HG02678 (cell line): Measurements from ENCODE around the gene ROBO1.
"Not testable (repeated sequence)": the region's sequence is repeated elsewhere in the genome, so short reads cannot be mapped to it uniquely, and the experiment has no call there.

Experiments used
- ATAC-seq: cut with Tn5 transposase; IDR thresholded peaks from one replicate; pipeline ENCODE4 v1.9.1; 2021; ENCODE audit warnings: mild to moderate bottlenecking, moderate library complexity; ENCODE audit not compliant: unreplicated experiment

ROBO1 gene

GRCh38 chr3:79178471-79179180, 589.2 kb downstream of the ROBO1 start:
- no peak for ATAC-seq

GRCh38 chr3:79175870-79176269, 591.9 kb downstream of the ROBO1 start:
- no peak for ATAC-seq

DNA sequence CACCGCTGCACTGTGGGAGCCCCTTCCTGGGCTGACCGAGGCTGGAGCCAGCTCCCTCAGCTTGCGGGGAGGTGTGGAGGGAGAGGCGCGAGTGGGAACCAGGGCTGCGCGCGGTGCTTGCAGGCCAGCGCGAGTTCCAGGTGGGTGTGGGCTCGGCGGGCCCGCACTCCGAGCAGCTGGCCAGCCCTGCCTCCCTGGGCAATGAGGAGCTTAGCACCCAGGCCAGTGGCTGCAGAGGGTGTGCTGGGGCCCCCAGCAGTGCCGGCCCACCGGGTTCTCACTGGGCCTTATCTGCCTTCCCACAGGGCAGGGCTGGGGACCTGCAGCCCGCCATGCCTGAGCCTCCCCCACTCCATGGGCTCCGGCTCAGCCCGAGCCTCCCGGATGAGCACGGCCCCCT, 594.5 kb downstream of the ROBO1 start:
- ATAC-seq = not testable (repeated sequence)

- no peak for ATAC-seq
Observed at GRCh38 chr3:79172241-79172640, 595.6 kb downstream of the ROBO1 start.

DNA sequence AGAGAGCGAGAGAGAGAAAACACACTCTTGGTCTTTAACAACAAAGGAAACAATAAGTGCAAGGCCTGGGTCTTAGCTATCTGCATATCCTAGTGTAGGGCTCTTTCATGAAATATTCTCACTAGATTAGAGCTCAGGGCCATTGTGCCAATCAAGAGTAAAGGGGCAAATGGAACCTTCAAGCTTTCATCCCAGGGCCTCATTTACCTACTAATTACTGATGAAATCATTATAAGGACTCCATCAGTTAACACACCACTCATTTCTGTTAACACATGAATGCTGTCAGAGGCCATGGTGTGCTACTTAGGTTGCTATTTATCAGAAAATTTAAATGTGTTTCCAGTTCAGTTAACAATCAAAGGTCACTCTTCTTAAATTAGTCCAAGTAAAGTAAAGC, 597.8 kb downstream of the ROBO1 start:
- no peak for ATAC-seq

GRCh38 chr3:79167651-79168416, 600.0 kb downstream of the ROBO1 start:
- ATAC-seq = no peak

GRCh38 chr3:79162653-79163052, 605.1 kb downstream of the ROBO1 start:
- no peak for ATAC-seq

- no peak for ATAC-seq
Observed at GRCh38 chr3:79161941-79162340, 605.9 kb downstream of the ROBO1 start.

DNA sequence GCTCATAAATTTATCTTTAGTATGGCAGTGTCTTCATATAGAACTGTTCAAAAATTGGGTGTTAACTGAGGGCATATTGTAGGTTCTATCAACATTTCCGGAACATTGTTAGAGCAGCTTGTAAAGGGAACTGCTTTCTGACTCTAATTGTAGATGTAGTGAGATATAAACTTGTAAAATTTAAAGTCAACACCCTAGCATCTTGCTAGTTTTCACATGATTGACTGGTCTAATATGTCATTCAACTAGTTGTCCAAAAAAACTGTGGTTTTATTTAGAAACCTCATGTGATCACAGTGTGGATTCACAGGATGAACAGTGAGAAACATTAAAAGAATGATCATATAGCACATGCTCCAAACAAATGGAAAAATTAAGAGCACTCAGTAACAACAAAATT, 607.4 kb downstream of the ROBO1 start:
- ATAC-seq = no peak

GRCh38 chr3:79159736-79160135, 608.1 kb downstream of the ROBO1 start:
- no peak for ATAC-seq

- no peak for ATAC-seq
Observed at GRCh38 chr3:79157191-79157590, 610.6 kb downstream of the ROBO1 start.

DNA sequence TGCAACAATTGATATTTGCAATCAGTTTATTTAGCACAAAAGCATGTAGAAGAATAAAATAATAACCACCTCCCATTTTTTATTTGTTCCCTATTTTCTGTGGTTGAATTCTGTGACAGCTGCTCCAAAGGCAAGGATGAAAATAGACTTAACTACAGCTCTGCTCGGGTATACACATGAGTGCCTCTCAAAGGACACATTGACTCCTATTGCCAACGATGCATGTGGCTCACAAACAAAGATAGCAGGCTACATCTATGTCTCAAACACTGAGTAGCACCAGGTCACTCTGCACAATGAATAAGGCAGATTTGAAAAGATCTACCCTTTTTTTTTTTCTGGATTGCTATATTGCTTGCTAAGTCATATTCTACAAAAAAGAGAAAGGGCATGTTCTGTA, 612.9 kb downstream of the ROBO1 start:
- no peak for ATAC-seq

DNA sequence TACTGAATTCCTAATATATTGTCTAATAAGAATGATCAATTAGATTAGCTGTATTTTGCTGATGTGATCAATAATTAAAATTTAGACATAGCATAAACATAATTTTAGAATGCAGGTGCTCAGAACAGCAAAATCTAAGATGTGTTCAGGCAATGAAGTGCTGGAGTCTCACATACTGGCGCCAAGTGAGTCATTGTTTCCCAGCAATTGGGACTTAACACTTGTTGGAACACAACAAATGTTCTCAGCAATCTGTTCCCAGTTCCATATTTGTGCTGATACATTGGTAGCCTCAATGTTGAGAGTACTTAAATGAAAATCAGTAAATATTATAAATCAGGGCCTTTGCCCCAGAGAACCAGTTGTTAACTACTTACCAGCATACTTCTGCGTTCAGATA, 619.0 kb downstream of the ROBO1 start:
- ATAC-seq = no peak

DNA sequence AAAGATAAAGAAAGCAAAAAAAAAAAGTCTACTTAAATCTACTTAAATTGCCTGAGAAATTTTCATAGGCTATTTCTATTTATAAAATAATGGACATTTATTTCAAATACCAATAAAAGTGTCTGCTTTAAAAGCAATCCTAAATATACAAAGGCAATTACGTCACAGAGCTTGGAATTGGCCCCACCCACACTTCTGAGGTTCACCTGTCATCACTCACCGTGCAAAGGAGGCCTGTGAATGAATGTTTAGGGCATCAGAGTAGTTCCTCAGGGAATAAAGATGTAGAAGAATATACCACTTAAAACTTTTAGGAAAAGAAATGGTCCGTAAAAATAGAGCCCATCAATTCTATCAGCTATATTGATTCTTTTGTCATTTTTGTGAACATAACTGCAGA, 621.8 kb downstream of the ROBO1 start:
- no peak for ATAC-seq

GRCh38 chr3:79140708-79141107, 627.1 kb downstream of the ROBO1 start:
- no peak for ATAC-seq

DNA sequence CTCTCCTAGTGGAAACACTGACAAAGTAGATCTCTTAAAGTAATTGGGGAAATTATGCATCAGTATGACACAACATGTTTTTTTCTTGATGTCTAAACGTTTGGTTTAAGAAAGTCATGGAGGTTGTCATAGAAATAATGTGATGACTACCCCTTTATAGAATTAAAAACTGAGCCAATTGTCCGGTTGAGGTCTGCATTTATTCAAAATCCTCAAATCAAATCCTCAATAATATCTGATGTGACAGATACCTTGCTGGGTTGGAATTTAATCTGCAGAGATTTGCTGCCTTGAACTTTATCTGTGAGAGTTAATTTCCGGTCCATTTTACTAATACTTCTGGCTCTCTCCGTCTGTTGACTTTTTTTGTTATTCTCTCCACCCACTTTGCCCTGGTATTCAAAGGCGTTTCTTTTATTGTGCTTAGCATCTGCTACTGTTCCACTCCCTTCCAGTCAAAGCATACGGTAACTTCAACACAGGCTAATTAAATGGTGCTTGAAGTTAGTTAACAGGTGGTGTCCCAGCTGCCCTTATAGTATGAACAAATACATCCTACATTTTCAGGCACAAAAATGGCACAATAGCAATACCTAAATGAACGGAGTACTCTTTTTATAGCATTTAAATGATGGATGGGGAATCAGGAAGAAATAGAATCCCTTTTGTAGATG, 628.3 kb downstream of the ROBO1 start:
- no peak for ATAC-seq

DNA sequence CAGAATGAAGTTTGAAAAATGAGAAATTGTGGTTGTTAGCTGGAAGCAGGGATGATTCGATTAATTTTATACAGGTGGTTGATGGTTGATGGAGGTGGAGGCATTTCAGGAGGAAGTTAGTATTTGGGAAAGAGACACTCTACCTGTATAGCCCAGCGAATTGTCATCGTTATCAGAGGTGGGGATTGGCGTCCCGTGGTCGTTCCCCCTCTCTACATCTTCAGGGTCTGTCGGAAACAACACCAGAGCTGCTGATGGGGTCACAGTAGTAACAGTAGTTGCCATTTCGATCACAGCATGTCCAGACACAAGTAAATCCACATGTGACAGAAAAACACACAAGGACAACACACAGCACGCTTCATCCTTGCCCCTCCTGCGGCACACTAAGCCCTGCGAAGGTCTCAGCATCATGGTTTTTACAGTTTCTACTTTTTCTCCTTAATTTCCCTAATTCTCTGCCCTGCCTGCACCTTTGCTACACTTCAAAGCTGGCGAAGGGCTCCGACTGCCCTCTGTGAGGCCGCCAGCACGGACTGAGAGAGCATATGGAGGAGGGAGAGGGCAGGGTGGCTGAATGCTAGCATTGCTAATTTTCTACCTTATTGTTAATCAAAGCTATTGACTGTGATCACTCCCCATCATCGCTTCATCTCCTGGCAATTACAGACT, 642.3 kb downstream of the ROBO1 start:
- ATAC-seq = no peak

DNA sequence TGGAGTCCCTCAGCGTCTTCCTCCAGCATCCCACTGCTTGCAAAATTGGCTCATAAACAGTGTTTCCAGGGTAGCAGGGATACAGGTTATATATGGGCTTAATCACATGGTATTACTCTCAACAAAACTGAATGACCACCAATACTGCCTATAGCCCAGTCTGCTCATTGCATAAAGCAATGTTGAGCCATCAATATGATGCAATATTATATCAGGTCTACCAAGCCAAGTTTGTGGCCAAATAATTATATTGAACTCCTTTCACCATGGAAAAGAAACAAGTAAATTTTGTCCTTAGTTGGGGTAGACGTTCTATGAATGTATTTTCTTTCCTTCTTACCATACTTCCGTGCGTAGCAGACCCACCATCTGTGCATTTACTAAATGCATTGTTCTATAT, 652.3 kb downstream of the ROBO1 start:
- ATAC-seq = no peak

- ATAC-seq = no peak
Observed at GRCh38 chr3:79113876-79114275, 653.9 kb downstream of the ROBO1 start.

GRCh38 chr3:79111375-79112052, 656.3 kb downstream of the ROBO1 start:
- ATAC-seq = no peak

DNA sequence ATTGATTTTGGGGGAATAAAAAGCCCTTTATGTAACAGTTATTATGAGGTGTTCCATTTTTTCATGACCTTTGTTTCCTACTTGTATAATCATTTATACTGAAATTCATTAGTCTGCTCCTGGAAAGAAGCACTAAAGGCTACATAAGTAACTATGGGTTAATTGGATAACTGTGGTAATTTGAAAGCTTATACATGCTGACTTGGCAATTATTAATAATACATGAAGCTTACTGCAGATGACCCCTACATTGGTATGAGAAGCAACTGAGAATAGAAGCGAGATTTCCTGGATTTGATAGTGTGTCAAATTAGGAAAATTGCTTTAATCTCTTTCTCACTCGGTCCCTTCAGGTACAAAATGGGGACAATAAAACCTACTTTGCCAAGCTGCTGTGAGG, 658.0 kb downstream of the ROBO1 start:
- ATAC-seq = no peak
